HG02973 (cell line): ENCODE measurements around the gene CHIT1.

ENCODE experiments used
- ATAC-seq: cut with Tn5 transposase; IDR thresholded peaks from one replicate; pipeline ENCODE4 v1.9.1; 2021; ENCODE audit warnings: moderate library complexity; ENCODE audit not compliant: unreplicated experiment

CHIT1 gene

GRCh38 chr1:203190949-203191348 is 38.5 kb downstream of the CHIT1 start:
- no peak for ATAC-seq

- no peak for ATAC-seq
Measured at GRCh38 chr1:203189951-203190352, 39.5 kb downstream of the CHIT1 start.

GRCh38 chr1:203188686-203189232 is 40.7 kb downstream of the CHIT1 start:
- no peak for ATAC-seq

- no peak for ATAC-seq
Measured at GRCh38 chr1:203187689-203188264, 41.7 kb downstream of the CHIT1 start.

- no peak for ATAC-seq
Measured at GRCh38 chr1:203187304-203187685, 42.2 kb downstream of the CHIT1 start.

- ATAC-seq: no peak
Measured at GRCh38 chr1:203186446-203187303, 42.8 kb downstream of the CHIT1 start, which contains the start of gene CHI3L1. Gene CHI3L1 (minus strand): TSS chr1:203186704. CDS start chr1:203186623, 81 bp downstream.

GRCh38 chr1:203186091-203186445 is 43.4 kb downstream of the CHIT1 start:
- no peak for ATAC-seq

- ATAC-seq: no peak
Measured at GRCh38 chr1:203185585-203185984, 43.9 kb downstream of the CHIT1 start.

GRCh38 chr1:203185061-203185461 is 44.4 kb downstream of the CHIT1 start:
- no peak for ATAC-seq

- no peak for ATAC-seq
Measured at GRCh38 chr1:203184467-203184866, 45.0 kb downstream of the CHIT1 start.

GRCh38 chr1:203183828-203184227 is 45.6 kb downstream of the CHIT1 start:
- ATAC-seq: no peak

- no peak for ATAC-seq
Measured at GRCh38 chr1:203182387-203182953, 47.0 kb downstream of the CHIT1 start.

- no peak for ATAC-seq
Measured at GRCh38 chr1:203181586-203182386, 47.7 kb downstream of the CHIT1 start.

- ATAC-seq: no peak
Measured at GRCh38 chr1:203180611-203181330, 48.7 kb downstream of the CHIT1 start.

GRCh38 chr1:203179667-203180005 is 49.8 kb downstream of the CHIT1 start:
- no peak for ATAC-seq

- ATAC-seq: no peak
Measured at GRCh38 chr1:203178821-203179666, 50.4 kb downstream of the CHIT1 start.

GRCh38 chr1:203178083-203178482 is 51.4 kb downstream of the CHIT1 start:
- no peak for ATAC-seq

- ATAC-seq: no peak
Measured at GRCh38 chr1:203177470-203178039, 51.9 kb downstream of the CHIT1 start.

GRCh38 chr1:203177036-203177405 is 52.5 kb downstream of the CHIT1 start:
- ATAC-seq: no peak
